ENCODE measurements around the gene MARCHF3. TPM values are rescaled to one million over a fixed set of nuclear protein-coding genes. Genes with fewer than 3 reads are reported as not detected.

Gene MARCHF3
- total RNA-seq, 1 donor from 2014 or later, result 35.7 TPM

GRCh38 chr5:127072861-127073846, 42.8 kb upstream of the MARCHF3 start, which contains the start of gene C5orf63:
Gene C5orf63 (minus strand): TSS chr5:127073502. CDS start chr5:127058995, 14,507 bp downstream.
- Histone ChIP-seq H3K27me3 (ENCODE audit: low read depth) (no peaks in the 10 kb centered on the region), H3K36me3 (no peaks in the 10 kb centered on the region), H3K4me3 (peak within 1 kb of the TSS; percentile 73), H3K27ac (replicated peaks) (peak within 1 kb of the TSS; percentile 71), H3K9me3 (replicated peaks) (no peaks in the 10 kb centered on the region), H3K4me1 (peaks cover 57% of the 10 kb centered on the region)
- DNase-seq, result peak; percentile 65
- TF ChIP-seq, protein P1, sequence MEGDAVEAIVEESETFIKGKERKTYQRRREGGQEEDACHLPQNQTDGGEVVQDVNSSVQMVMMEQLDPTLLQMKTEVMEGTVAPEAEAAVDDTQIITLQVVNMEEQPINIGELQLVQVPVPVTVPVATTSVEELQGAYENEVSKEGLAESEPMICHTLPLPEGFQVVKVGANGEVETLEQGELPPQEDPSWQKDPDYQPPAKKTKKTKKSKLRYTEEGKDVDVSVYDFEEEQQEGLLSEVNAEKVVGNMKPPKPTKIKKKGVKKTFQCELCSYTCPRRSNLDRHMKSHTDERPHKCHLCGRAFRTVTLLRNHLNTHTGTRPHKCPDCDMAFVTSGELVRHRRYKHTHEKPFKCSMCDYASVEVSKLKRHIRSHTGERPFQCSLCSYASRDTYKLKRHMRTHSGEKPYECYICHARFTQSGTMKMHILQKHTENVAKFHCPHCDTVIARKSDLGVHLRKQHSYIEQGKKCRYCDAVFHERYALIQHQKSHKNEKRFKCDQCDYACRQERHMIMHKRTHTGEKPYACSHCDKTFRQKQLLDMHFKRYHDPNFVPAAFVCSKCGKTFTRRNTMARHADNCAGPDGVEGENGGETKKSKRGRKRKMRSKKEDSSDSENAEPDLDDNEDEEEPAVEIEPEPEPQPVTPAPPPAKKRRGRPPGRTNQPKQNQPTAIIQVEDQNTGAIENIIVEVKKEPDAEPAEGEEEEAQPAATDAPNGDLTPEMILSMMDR (IDR thresholded peaks at IDR 0.05; ENCODE audit: borderline replicate concordance), result peak; percentile 36
- intact Hi-C loops (cut with micrococcal nuclease), result no loop called here

GRCh38 chr5:127070243-127070642, 39.9 kb upstream of the MARCHF3 start:
- no peak for DNase-seq
- H3K9me3 ChIP-seq (replicated peaks), result no peaks in the 10 kb centered on the region
- no peaks in the 10 kb centered on the region for H3K27me3 ChIP-seq (ENCODE audit: low read depth)
- intact Hi-C loops (cut with micrococcal nuclease), result no loop called here
- peak overlapping the region; percentile 47 for H3K27ac ChIP-seq (replicated peaks)
- no peaks in the 10 kb centered on the region for H3K36me3 ChIP-seq
- no peak overlapping the region for H3K4me3 ChIP-seq
- TF ChIP-seq, protein P1 (IDR thresholded peaks at IDR 0.05; ENCODE audit: borderline replicate concordance), result peak; percentile 10
- peaks cover 50% of the 10 kb centered on the region for H3K4me1 ChIP-seq

GRCh38 chr5:127068493-127069214, 38.3 kb upstream of the MARCHF3 start:
- DNase-seq, result peak; percentile 19
- Histone ChIP-seq H3K27ac (replicated peaks) (no peak overlapping the region), H3K36me3 (no peaks in the 10 kb centered on the region), H3K4me1 (peaks cover 50% of the 10 kb centered on the region), H3K9me3 (replicated peaks) (no peaks in the 10 kb centered on the region), H3K27me3 (ENCODE audit: low read depth) (no peaks in the 10 kb centered on the region), H3K4me3 (no peak overlapping the region)
- TF ChIP-seq, protein P1 (IDR thresholded peaks at IDR 0.05; ENCODE audit: borderline replicate concordance), result no peak
- intact Hi-C loops (cut with micrococcal nuclease), result no loop called here

DNA sequence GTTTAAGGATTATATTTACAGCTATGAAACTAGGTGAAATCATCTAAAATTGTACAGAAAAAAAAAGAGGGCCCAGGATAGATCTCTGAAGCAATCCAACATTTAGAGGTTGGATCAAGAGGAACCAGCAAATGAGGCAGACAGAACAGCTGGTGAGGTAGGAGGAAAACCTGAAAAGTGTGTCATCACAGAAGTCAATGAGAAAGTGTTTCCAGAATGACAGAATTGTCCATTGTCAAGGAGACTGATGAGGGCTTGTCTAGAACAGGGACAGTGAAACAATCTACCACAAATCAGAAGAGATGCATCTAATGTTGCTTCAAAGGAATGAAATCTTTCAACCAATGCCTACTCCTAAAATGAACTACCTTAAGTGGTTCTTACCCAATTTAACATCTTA, 36.4 kb upstream of the MARCHF3 start:
- Histone ChIP-seq H3K27me3 (ENCODE audit: low read depth) (no peaks in the 10 kb centered on the region), H3K4me3 (no peak overlapping the region), H3K4me1 (peaks cover 32% of the 10 kb centered on the region), H3K9me3 (replicated peaks) (no peaks in the 10 kb centered on the region), H3K27ac (replicated peaks) (no peak overlapping the region), H3K36me3 (no peaks in the 10 kb centered on the region)
- no peak for DNase-seq
- TF ChIP-seq, protein P1 (IDR thresholded peaks at IDR 0.05; ENCODE audit: borderline replicate concordance), result no peak
- intact Hi-C loops (cut with micrococcal nuclease), result no loop called here

DNA sequence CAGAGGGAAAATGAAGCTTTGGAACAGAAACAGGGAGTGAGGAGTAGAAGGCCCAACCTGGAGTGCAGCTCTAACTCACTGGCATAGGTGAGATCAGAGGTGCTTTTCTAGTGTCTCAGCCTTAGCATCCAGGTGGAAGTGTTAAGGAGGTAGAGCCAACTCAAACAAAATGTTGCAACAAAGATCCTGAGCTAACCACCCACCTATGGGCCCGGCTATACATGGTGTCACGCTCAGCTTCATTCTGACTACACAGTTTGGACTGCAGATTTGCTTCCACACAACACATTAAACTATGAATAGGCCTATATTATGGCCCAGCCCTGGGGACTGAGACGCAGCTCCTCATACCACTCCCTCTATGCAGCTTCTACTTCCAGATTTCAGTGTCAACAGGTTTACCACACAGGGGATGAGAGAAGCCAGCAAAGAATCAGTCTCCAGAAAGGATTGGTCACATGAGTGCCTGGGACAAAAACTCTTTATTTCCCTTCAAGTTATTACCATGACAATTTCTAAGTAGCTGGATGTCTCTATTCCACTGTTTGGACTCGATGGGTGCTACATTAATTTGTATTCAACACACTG, 34.0 kb upstream of the MARCHF3 start:
- TF ChIP-seq, protein P1 (IDR thresholded peaks at IDR 0.05; ENCODE audit: borderline replicate concordance), result no peak
- intact Hi-C loops (cut with micrococcal nuclease), result no loop called here
- no peak for DNase-seq
- Histone ChIP-seq H3K36me3 (no peaks in the 10 kb centered on the region), H3K27ac (replicated peaks) (no peak overlapping the region), H3K4me3 (no peak overlapping the region), H3K27me3 (ENCODE audit: low read depth) (no peaks in the 10 kb centered on the region), H3K9me3 (replicated peaks) (no peaks in the 10 kb centered on the region), H3K4me1 (peaks cover 13% of the 10 kb centered on the region)
